ENCODE measurements around the gene STT3B. TPM values are rescaled to one million over a fixed set of nuclear protein-coding genes. Genes with fewer than 3 reads are reported as not detected.

STT3B gene
- total RNA-seq, 2 experiments from 2014 or later = 93.5 to 122 TPM

GRCh38 chr3:31615071-31615875 is 82.5 kb downstream of the STT3B start:
- Histone ChIP-seq H3K79me2 (ENCODE audit: insufficient read depth, low read depth, low read length) (peaks cover 49% of the 10 kb centered on the region), H3K4me2 (ENCODE audit: low read length) (no peak overlapping the region), H3K27ac (ENCODE audit: low read depth, low read length, poor library complexity, severe bottlenecking) (no peak overlapping the region), H3K4me3 (ENCODE audit: low read depth, low read length, poor library complexity, severe bottlenecking) (no peak overlapping the region), H4K20me1 (ENCODE audit: insufficient read depth, low read length) (no peaks in the 10 kb centered on the region), H3K4me1 (ENCODE audit: insufficient read depth, low read length, poor library complexity, severe bottlenecking) (no peaks in the 10 kb centered on the region), H3K9me3 (ENCODE audit: low read length) (peaks cover 19% of the 10 kb centered on the region; the same call in 1 of the 2 replicates), H3K36me3 (ENCODE audit: insufficient read depth, low read length) (peaks cover 94% of the 10 kb centered on the region), H2AFZ (ENCODE audit: low read length) (no peak overlapping the region), H3K9me2 (ENCODE audit: insufficient read depth, low read length) (no peaks in the 10 kb centered on the region)
- ChIA-PET POLR2A (interaction anchor here (1.9 kb wide), 1 partner anchor 15 kb away, joined by 5 read pairs; no protein-coding TSS in a partner anchor), CTCF (ENCODE audit: unreplicated experiment) (no interaction called here)
- DNase-seq (ENCODE audit: low spot score) = no peak
- TF ChIP-seq CTCF (conservative IDR thresholded peaks at IDR 0.05; ENCODE audit: low read length) = no peak
- no peak for TF ChIP-seq EZH2phosphoT487 (IDR thresholded peaks at IDR 0.05; ENCODE audit: borderline replicate concordance, low read depth, low read length)
- BruUV-seq (replicated peaks) = no TSS peak
- intact Hi-C loops (cut with micrococcal nuclease; ENCODE audit: unreplicated experiment) = no loop called here

GRCh38 chr3:31616711-31617110 is 84.0 kb downstream of the STT3B start:
- Histone ChIP-seq H3K4me3 (ENCODE audit: low read depth, low read length, poor library complexity, severe bottlenecking) (no peak overlapping the region), H2AFZ (ENCODE audit: low read length) (no peak overlapping the region), H4K20me1 (ENCODE audit: insufficient read depth, low read length) (no peaks in the 10 kb centered on the region), H3K9me2 (ENCODE audit: insufficient read depth, low read length) (no peaks in the 10 kb centered on the region), H3K9me3 (ENCODE audit: low read length) (0 out of 2 replicates have a peak, but pooled peaks cover 12% of the 10 kb centered on the region), H3K79me2 (ENCODE audit: insufficient read depth, low read depth, low read length) (peaks cover 39% of the 10 kb centered on the region), H3K4me1 (ENCODE audit: insufficient read depth, low read length, poor library complexity, severe bottlenecking) (no peaks in the 10 kb centered on the region), H3K4me2 (ENCODE audit: low read length) (no peak overlapping the region), H3K36me3 (ENCODE audit: insufficient read depth, low read length) (peaks cover 94% of the 10 kb centered on the region), H3K27ac (ENCODE audit: low read depth, low read length, poor library complexity, severe bottlenecking) (no peak overlapping the region)
- BruUV-seq (replicated peaks) = no TSS peak
- CTCF ChIA-PET (ENCODE audit: unreplicated experiment) = interaction anchor here (0.5 kb wide), 1 partner anchor 54 kb away, joined by 3 read pairs; no protein-coding TSS in a partner anchor
- POLR2A ChIA-PET = interaction anchor here (0.7 kb wide), 1 partner anchor 40 kb away, joined by 3 read pairs; no protein-coding TSS in a partner anchor
- no peak for TF ChIP-seq EZH2phosphoT487 (IDR thresholded peaks at IDR 0.05; ENCODE audit: borderline replicate concordance, low read depth, low read length)
- DNase-seq (ENCODE audit: low spot score) = no peak
- intact Hi-C loops (cut with micrococcal nuclease; ENCODE audit: unreplicated experiment) = no loop called here

GRCh38 chr3:31620656-31621055 is 87.9 kb downstream of the STT3B start:
- intact Hi-C loops (cut with micrococcal nuclease; ENCODE audit: unreplicated experiment) = no loop called here
- POLR2A ChIA-PET = no interaction called here
- no peak overlapping the region for H2AFZ ChIP-seq (ENCODE audit: low read length)
- no peak overlapping the region for H3K4me3 ChIP-seq (ENCODE audit: low read depth, low read length, poor library complexity, severe bottlenecking)
- peaks cover 2% of the 10 kb centered on the region; the same call in 1 of the 2 replicates for H3K79me2 ChIP-seq (ENCODE audit: insufficient read depth, low read depth, low read length)
- TF ChIP-seq EZH2phosphoT487 (IDR thresholded peaks at IDR 0.05; ENCODE audit: borderline replicate concordance, low read depth, low read length) = no peak
- no peak for TF ChIP-seq CTCF (conservative IDR thresholded peaks at IDR 0.05; ENCODE audit: low read length)
- no peak overlapping the region for H3K4me2 ChIP-seq (ENCODE audit: low read length)
- H3K27ac ChIP-seq (ENCODE audit: low read depth, low read length, poor library complexity, severe bottlenecking) = no peak overlapping the region
- peaks cover 97% of the 10 kb centered on the region for H3K36me3 ChIP-seq (ENCODE audit: insufficient read depth, low read length)
- CTCF ChIA-PET (ENCODE audit: unreplicated experiment) = no interaction called here
- no TSS peak for BruUV-seq (replicated peaks)
- H3K9me2 ChIP-seq (ENCODE audit: insufficient read depth, low read length) = no peaks in the 10 kb centered on the region
- peaks cover 3% of the 10 kb centered on the region for H3K4me1 ChIP-seq (ENCODE audit: insufficient read depth, low read length, poor library complexity, severe bottlenecking)
- H4K20me1 ChIP-seq (ENCODE audit: insufficient read depth, low read length) = no peaks in the 10 kb centered on the region
- no peaks in the 10 kb centered on the region for H3K9me3 ChIP-seq (ENCODE audit: low read length)
- no peak for DNase-seq (ENCODE audit: low spot score)
